ENCODE results near the gene LGALS12.

DNA sequence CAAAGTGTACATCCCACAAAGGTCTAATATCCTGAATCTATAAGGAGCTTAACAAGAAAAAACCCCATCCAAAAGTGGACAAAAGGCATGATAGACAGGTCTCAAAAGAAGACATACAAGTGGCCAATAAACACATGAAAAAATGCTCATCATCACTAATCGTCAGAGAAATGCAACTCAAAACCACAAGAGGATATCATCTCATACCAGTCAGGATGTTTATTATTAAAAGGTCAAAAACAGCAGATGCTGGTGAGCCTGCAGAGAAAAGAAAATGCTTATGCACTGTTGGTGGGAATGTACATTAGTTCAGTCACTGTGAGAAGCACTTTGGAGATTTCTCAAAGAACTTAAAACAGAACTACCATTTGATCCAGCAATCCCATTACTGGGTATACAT lies 12.7 kb downstream of the LGALS12 start:
- TF ChIP-seq PPARA (CRISPR knock-in tag; IDR thresholded peaks at IDR 0.05; ENCODE audit: borderline replicate concordance) (no peak), RARB (CRISPR knock-in tag; IDR thresholded peaks at IDR 0.05) (no peak), ZFP3 (CRISPR knock-in tag; IDR thresholded peaks at IDR 0.05) (no peak), ARNTL (CRISPR knock-in tag; IDR thresholded peaks at IDR 0.05; ENCODE audit: borderline replicate concordance, low read depth) (no peak), ZFP30 (CRISPR knock-in tag; IDR thresholded peaks at IDR 0.05) (no peak), ZNF8 (CRISPR knock-in tag; IDR thresholded peaks at IDR 0.05) (no peak)

Measured in SK-N-SH treated with all-trans-retinoic acid at 6 μM for 48 hours (cell line).